Measurements from ENCODE around the gene FGR. TPM values are rescaled to one million over a fixed set of nuclear protein-coding genes. Genes with fewer than 3 reads are reported as not detected.

Gene FGR
- total RNA-seq, 2 experiments from 2014 or later, result 0.51 to 0.56 TPM

DNA sequence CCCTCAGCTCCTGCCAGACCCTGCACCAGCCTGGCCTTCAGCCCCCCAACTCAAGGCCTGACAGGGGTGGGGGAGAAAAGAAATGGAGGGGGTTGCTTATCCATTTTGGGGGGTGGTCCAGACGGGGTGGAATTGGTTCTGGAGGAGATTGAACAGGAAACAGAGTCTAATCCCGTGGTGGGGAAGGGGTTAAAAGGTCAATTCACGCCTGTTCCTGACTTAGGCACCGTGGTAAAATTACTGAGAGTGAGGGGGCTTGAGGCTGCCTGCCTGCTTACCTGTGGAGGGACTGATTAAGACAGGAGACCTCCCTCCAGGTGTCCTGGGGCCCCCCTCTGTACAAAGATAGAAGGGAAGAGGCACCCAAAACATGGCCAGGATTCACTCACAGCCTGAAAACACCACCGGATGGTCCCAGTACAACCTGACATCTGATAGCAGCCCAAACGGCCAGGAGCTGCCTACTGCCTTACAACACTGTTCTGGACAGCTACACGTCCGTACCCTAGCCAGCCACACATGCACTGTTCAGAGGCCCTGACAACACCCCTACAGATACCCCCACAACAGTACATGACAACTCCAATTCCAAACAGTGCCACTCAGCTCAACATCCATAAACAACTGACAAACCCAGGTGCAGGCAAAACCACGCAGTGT is 62.8 kb downstream of the FGR start:
- H3K4me3 Mint-ChIP-seq, result no peak overlapping the region
- peaks cover 4% of the 10 kb centered on the region for H3K27me3 Mint-ChIP-seq
- intact Hi-C loops (cut with micrococcal nuclease), result no loop called here
- POLR2A ChIA-PET, result interaction anchor here (1.0 to 2.9 kb wide), 3 partner anchors 11 to 33 kb away, joined by 3 to 12 read pairs (median 5); no protein-coding TSS in a partner anchor
- H3K4me1 Mint-ChIP-seq (ENCODE audit: low read depth), result peaks cover 29% of the 10 kb centered on the region
- CTCF ChIA-PET, result interaction anchor here (0.9 to 15.1 kb wide), 2 partner anchors 17 to 35 kb away, joined by 3 to 178 read pairs; no protein-coding TSS in a partner anchor
- ATAC-seq, result no peak
- H3K27ac Mint-ChIP-seq, result no peak overlapping the region
- no peak for DNase-seq
- H3K9me3 Mint-ChIP-seq, result no peaks in the 10 kb centered on the region
- TF ChIP-seq, protein P1, sequence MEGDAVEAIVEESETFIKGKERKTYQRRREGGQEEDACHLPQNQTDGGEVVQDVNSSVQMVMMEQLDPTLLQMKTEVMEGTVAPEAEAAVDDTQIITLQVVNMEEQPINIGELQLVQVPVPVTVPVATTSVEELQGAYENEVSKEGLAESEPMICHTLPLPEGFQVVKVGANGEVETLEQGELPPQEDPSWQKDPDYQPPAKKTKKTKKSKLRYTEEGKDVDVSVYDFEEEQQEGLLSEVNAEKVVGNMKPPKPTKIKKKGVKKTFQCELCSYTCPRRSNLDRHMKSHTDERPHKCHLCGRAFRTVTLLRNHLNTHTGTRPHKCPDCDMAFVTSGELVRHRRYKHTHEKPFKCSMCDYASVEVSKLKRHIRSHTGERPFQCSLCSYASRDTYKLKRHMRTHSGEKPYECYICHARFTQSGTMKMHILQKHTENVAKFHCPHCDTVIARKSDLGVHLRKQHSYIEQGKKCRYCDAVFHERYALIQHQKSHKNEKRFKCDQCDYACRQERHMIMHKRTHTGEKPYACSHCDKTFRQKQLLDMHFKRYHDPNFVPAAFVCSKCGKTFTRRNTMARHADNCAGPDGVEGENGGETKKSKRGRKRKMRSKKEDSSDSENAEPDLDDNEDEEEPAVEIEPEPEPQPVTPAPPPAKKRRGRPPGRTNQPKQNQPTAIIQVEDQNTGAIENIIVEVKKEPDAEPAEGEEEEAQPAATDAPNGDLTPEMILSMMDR (IDR thresholded peaks at IDR 0.05), result no peak
- H3K36me3 Mint-ChIP-seq (ENCODE audit: low read depth), result no peaks in the 10 kb centered on the region

DNA sequence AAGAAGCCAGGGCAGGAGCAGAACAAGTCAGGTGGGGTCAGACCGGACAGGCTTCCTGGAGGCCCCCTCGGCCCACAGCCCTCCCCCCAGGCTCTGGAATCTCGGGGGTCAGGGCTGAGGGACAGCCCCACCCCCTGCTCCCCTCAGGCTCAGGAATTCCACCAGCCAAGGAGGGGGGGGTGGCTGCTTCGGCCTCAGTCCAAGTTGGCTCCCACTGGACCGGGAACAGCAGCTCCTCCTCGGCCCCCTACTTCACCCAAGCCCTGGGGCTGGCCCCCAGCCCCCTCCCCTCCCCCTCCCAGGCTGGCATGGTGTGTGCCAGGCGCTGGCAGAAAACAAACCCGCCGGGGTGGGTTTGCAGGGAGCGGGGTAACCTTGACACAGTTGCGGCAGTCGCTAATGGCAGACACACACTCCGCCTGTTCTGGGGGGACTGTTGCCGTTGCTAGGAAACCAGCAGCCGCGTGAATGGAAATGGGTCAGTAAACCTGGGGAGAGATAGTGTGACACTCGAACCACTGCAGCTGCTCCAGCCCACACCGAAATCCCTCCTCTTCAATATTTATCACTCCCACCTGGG is 63.5 kb downstream of the FGR start:
- TF ChIP-seq, protein P1 (IDR thresholded peaks at IDR 0.05), result no peak
- Mint-ChIP-seq H3K27me3 (no peaks in the 10 kb centered on the region), H3K27ac (no peak overlapping the region), H3K9me3 (no peaks in the 10 kb centered on the region), H3K4me3 (no peak overlapping the region), H3K36me3 (ENCODE audit: low read depth) (no peaks in the 10 kb centered on the region), H3K4me1 (ENCODE audit: low read depth) (peaks cover 25% of the 10 kb centered on the region)
- POLR2A ChIA-PET, result interaction anchor here (0.6 to 2.9 kb wide), 6 partner anchors 11 to 375 kb away, joined by 3 to 12 read pairs (median 4); partner anchors contain the start of gene WASF2
- intact Hi-C loops (cut with micrococcal nuclease), result no loop called here
- ATAC-seq (no peak), DNase-seq (no peak)
- CTCF ChIA-PET, result interaction anchor here (0.6 to 15.1 kb wide), 4 partner anchors 17 to 338 kb away, joined by 3 to 178 read pairs (median 6); no protein-coding TSS in a partner anchor

GRCh38 chr1:27570784-27571183 is 64.2 kb downstream of the FGR start:
- POLR2A ChIA-PET, result interaction anchor here (0.6 to 2.9 kb wide), 6 partner anchors 10 to 374 kb away, joined by 3 to 12 read pairs (median 4); partner anchors contain the start of gene WASF2
- TF ChIP-seq, protein P1 (IDR thresholded peaks at IDR 0.05), result no peak
- Mint-ChIP-seq H3K36me3 (ENCODE audit: low read depth) (no peaks in the 10 kb centered on the region), H3K4me1 (ENCODE audit: low read depth) (peaks cover 25% of the 10 kb centered on the region), H3K4me3 (no peak overlapping the region), H3K27ac (no peak overlapping the region), H3K9me3 (no peaks in the 10 kb centered on the region), H3K27me3 (no peaks in the 10 kb centered on the region)
- intact Hi-C loops (cut with micrococcal nuclease), result no loop called here
- ATAC-seq, result no peak
- no peak for DNase-seq
- CTCF ChIA-PET, result interaction anchor here (0.6 to 15.1 kb wide), 9 partner anchors 13 to 175 kb away, joined by 4 to 178 read pairs (median 9); no protein-coding TSS in a partner anchor

- POLR2A ChIA-PET, result interaction anchor here (0.8 to 2.9 kb wide), 5 partner anchors 11 to 81 kb away, joined by 3 to 12 read pairs (median 4); partner anchors contain the start of gene WASF2
- Mint-ChIP-seq H3K4me1 (ENCODE audit: low read depth) (peaks cover 25% of the 10 kb centered on the region), H3K36me3 (ENCODE audit: low read depth) (no peaks in the 10 kb centered on the region), H3K27me3 (no peaks in the 10 kb centered on the region), H3K4me3 (no peak overlapping the region), H3K9me3 (no peaks in the 10 kb centered on the region), H3K27ac (no peak overlapping the region)
- DNase-seq, result no peak
- TF ChIP-seq, protein P1 (IDR thresholded peaks at IDR 0.05), result no peak
- CTCF ChIA-PET, result interaction anchor here (0.6 to 15.1 kb wide), 9 partner anchors 13 to 175 kb away, joined by 4 to 178 read pairs (median 9); no protein-coding TSS in a partner anchor
- intact Hi-C loops (cut with micrococcal nuclease), result no loop called here
- ATAC-seq, result no peak
Measured at GRCh38 chr1:27570356-27570755, 64.6 kb downstream of the FGR start.
